ENCODE data around the gene NSG1.

The NSG1 gene

GRCh38 chr4:4374388-4375098 is 12.4 kb upstream of the NSG1 start:
- FAIRE-seq = no peak

- no peak for FAIRE-seq
Measured at GRCh38 chr4:4376074-4376473, 10.8 kb upstream of the NSG1 start.

GRCh38 chr4:4377191-4377590 is 9.7 kb upstream of the NSG1 start:
- no peak for FAIRE-seq

GRCh38 chr4:4377732-4378460 is 9.0 kb upstream of the NSG1 start:
- no peak for FAIRE-seq

GRCh38 chr4:4379540-4380087 is 7.3 kb upstream of the NSG1 start:
- FAIRE-seq = no peak

GRCh38 chr4:4383085-4383484 is 3.8 kb upstream of the NSG1 start:
- FAIRE-seq = no peak

- no peak for FAIRE-seq
Measured at GRCh38 chr4:4384837-4385236, 2.1 kb upstream of the NSG1 start.

GRCh38 chr4:4385729-4386295 is 1.1 kb upstream of the NSG1 start:
- no peak for FAIRE-seq

GRCh38 chr4:4386296-4386735 is 586 bp upstream of the NSG1 start:
- FAIRE-seq = no peak

GRCh38 chr4:4387531-4388310 is 819 bp downstream of the NSG1 start:
- FAIRE-seq = no peak

- no peak for FAIRE-seq
Measured at GRCh38 chr4:4388311-4388790, 1.4 kb downstream of the NSG1 start.

- FAIRE-seq = no peak
Measured at GRCh38 chr4:4388836-4389575, 2.1 kb downstream of the NSG1 start.

- no peak for FAIRE-seq
Measured at GRCh38 chr4:4390046-4390445, 3.1 kb downstream of the NSG1 start.

- no peak for FAIRE-seq
Measured at GRCh38 chr4:4390515-4391240, 3.8 kb downstream of the NSG1 start.

- FAIRE-seq = no peak
Measured at GRCh38 chr4:4391866-4392265, 5.0 kb downstream of the NSG1 start.

- FAIRE-seq = no peak
Measured at GRCh38 chr4:4392501-4393183, 5.7 kb downstream of the NSG1 start.

- no peak for FAIRE-seq
Measured at GRCh38 chr4:4394644-4395043, 7.7 kb downstream of the NSG1 start.

- no peak for FAIRE-seq
Measured at GRCh38 chr4:4395371-4395770, 8.5 kb downstream of the NSG1 start.

- no peak for FAIRE-seq
Measured at GRCh38 chr4:4395849-4396627, 9.1 kb downstream of the NSG1 start.
